Measurements from ENCODE around the gene KCNIP1. TPM values are rescaled to one million over a fixed set of nuclear protein-coding genes. Genes with fewer than 3 reads are reported as not detected.

Gene KCNIP1
- total RNA-seq, 2 experiments from 2014 or later = not detected

DNA sequence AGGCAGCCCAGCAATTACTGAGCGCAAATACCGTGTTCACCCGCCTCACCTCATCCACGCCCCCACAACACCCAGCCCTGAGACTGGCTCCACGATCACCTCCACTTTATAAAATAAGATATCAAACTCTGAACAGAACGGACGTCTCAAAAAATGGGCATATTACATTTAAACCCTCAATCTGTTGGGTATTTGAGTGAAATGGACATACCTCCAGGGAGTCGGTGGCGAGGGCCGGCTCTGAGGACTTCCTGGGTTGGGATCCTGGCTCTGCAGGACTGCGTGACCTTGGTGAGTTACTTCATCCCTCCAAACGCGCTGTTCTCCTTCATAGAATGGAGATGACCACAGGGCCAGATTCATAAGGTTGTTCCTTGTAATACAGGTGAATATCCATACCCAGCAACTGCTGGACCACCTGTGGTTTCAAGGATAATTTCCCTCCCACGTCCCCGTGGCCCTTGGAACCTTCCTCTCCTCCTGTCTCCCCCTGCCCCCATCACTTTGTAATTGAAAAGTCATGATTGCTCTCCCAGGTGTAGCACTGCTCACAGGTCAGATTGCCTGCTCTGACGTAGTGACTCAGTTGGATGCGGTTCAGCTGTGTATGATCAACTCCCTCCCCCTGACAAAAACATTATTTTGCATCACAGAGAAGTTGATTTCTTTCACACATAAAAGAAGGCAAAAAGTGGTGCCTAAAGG, 135.6 kb downstream of the KCNIP1 start:
- CTCF ChIA-PET = interaction anchor here (1.1 to 1.4 kb wide), 2 partner anchors 43 to 204 kb away, joined by 3 to 5 read pairs; no protein-coding TSS in a partner anchor
- POLR2A ChIA-PET = no interaction called here
- H3K36me3 Mint-ChIP-seq (ENCODE audit: low read depth) = no peaks in the 10 kb centered on the region
- no peaks in the 10 kb centered on the region for H3K9me3 Mint-ChIP-seq
- no peak overlapping the region for H3K4me3 Mint-ChIP-seq
- no peak for DNase-seq
- no peak overlapping the region for H3K27ac Mint-ChIP-seq
- H3K27me3 Mint-ChIP-seq = peaks cover 2% of the 10 kb centered on the region
- H3K4me1 Mint-ChIP-seq = no peaks in the 10 kb centered on the region

DNA sequence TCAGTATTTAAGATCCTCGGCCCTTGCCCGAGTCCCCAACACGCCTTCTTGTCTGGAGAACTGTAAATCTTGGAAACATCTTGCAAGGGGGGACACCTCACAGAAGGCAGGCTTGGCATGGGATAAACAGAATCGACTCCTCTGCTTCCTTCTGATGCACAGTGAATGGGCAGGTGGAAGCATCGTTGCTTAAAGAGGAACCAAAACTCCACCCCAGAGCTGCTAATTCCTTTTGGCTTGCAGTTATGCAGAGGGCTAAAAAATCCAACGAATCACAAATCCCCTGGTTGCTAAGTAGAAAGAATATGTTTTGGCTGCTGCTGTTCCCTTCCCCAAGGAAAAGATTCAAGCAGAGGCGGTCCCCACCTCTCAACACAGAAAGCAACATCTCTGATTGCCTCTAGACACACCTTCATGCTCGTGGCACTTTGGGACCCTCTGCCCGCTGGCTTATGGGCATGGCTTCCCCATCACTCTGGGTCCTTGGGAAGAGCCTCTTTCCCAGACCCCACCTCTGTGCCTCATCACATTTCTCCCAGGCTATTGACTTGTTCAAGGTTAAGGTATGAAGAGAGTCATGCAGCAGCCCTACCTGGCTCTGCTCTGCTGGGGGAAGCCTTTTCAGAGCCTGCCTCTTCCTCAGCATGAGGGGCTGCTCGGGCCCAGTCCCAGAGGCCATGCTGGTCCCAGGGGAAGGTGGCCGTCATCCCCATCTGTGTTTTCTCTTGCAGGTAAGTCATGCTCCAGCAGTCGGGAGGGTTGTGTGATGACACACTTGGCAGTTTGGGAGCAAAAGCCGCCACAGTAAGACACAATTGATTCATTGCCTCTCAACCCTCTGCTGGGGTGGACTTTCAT, 137.1 kb downstream of the KCNIP1 start:
- H3K27me3 Mint-ChIP-seq = peaks cover 2% of the 10 kb centered on the region
- no peaks in the 10 kb centered on the region for H3K4me1 Mint-ChIP-seq
- ChIA-PET CTCF (no interaction called here), POLR2A (no interaction called here)
- no peak overlapping the region for H3K4me3 Mint-ChIP-seq
- no peak overlapping the region for H3K27ac Mint-ChIP-seq
- H3K9me3 Mint-ChIP-seq = no peaks in the 10 kb centered on the region
- no peak for DNase-seq
- no peaks in the 10 kb centered on the region for H3K36me3 Mint-ChIP-seq (ENCODE audit: low read depth)

GRCh38 chr5:170641589-170642031, 137.8 kb downstream of the KCNIP1 start:
- H3K9me3 Mint-ChIP-seq = no peaks in the 10 kb centered on the region
- CTCF ChIA-PET = no interaction called here
- H3K27ac Mint-ChIP-seq = no peak overlapping the region

DNA sequence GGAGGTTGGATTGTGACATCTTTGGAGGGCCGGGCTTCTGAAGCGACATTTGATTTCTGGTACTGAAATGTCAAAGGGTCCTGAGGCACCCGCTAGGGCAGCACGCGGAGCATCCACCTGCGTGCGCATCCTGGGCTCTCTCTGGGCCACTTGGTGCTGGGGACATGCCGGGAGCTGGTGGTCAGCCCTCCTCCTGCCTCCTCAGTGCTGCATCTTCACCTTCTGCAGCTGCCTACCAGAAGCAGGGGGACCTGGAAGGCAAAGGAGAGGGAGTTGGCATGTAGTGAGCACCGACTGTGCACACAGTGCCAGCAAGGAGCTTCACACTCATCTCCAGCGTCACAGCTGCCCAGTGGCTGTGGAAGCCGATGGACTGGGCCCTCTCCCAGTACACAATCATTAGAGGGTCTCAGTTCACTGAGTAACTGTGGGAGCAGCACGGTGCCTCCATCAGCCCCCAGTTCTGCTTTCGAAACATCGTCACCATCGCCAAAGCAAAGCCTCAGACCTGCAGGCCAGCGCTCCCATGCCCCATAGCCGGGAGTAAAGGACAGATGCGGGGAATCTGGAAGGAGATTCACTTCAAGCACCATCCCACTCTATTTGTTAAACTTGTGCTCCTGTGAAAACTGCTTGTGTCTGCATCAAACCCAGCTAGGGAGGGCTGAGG, 138.4 kb downstream of the KCNIP1 start:
- H3K9me3 Mint-ChIP-seq = no peaks in the 10 kb centered on the region
- ChIA-PET CTCF (no interaction called here), POLR2A (no interaction called here)
- DNase-seq = no peak
- H3K4me1 Mint-ChIP-seq = no peaks in the 10 kb centered on the region
- peaks cover 12% of the 10 kb centered on the region for H3K27me3 Mint-ChIP-seq
- no peak overlapping the region for H3K27ac Mint-ChIP-seq
- no peaks in the 10 kb centered on the region for H3K36me3 Mint-ChIP-seq (ENCODE audit: low read depth)
- no peak overlapping the region for H3K4me3 Mint-ChIP-seq

More at GRCh38 chr5:170641589-170642031, 137.8 kb downstream of the KCNIP1 start:
- no peaks in the 10 kb centered on the region for H3K4me1 Mint-ChIP-seq
- peaks cover 8% of the 10 kb centered on the region for H3K27me3 Mint-ChIP-seq
- H3K36me3 Mint-ChIP-seq (ENCODE audit: low read depth) = no peaks in the 10 kb centered on the region
- POLR2A ChIA-PET = no interaction called here
- DNase-seq = no peak
- H3K4me3 Mint-ChIP-seq = no peak overlapping the region

GRCh38 chr5:170642776-170643436, 139.1 kb downstream of the KCNIP1 start:
- no peak for DNase-seq
- no peaks in the 10 kb centered on the region for H3K9me3 Mint-ChIP-seq
- no peak overlapping the region for H3K4me3 Mint-ChIP-seq
- POLR2A ChIA-PET = no interaction called here
- H3K36me3 Mint-ChIP-seq (ENCODE audit: low read depth) = no peaks in the 10 kb centered on the region
- peaks cover 18% of the 10 kb centered on the region for H3K27me3 Mint-ChIP-seq
- H3K27ac Mint-ChIP-seq = no peak overlapping the region
- no peaks in the 10 kb centered on the region for H3K4me1 Mint-ChIP-seq
- CTCF ChIA-PET = no interaction called here

- Mint-ChIP-seq H3K4me3 (no peak overlapping the region), H3K4me1 (no peaks in the 10 kb centered on the region), H3K36me3 (ENCODE audit: low read depth) (no peaks in the 10 kb centered on the region), H3K9me3 (no peaks in the 10 kb centered on the region), H3K27ac (no peak overlapping the region), H3K27me3 (peaks cover 23% of the 10 kb centered on the region)
- DNase-seq = no peak
- POLR2A ChIA-PET = no interaction called here
- CTCF ChIA-PET = no interaction called here
Observed at GRCh38 chr5:170643591-170643990, 139.8 kb downstream of the KCNIP1 start.

GRCh38 chr5:170644501-170644900, 140.7 kb downstream of the KCNIP1 start:
- CTCF ChIA-PET = interaction anchor here (0.8 to 1.2 kb wide), 2 partner anchors 16 to 209 kb away, joined by 3 read pairs; no protein-coding TSS in a partner anchor
- H3K4me3 Mint-ChIP-seq = no peak overlapping the region
- H3K27ac Mint-ChIP-seq = no peak overlapping the region
- peaks cover 27% of the 10 kb centered on the region for H3K27me3 Mint-ChIP-seq
- DNase-seq = no peak
- POLR2A ChIA-PET = no interaction called here
- H3K36me3 Mint-ChIP-seq (ENCODE audit: low read depth) = no peaks in the 10 kb centered on the region
- H3K4me1 Mint-ChIP-seq = no peaks in the 10 kb centered on the region
- H3K9me3 Mint-ChIP-seq = no peaks in the 10 kb centered on the region

- DNase-seq = no peak
- CTCF ChIA-PET = interaction anchor here (1.2 kb wide), 1 partner anchor 10 kb away, joined by 3 read pairs; no protein-coding TSS in a partner anchor
- H3K4me3 Mint-ChIP-seq = no peak overlapping the region
- H3K9me3 Mint-ChIP-seq = no peaks in the 10 kb centered on the region
- no peaks in the 10 kb centered on the region for H3K4me1 Mint-ChIP-seq
- POLR2A ChIA-PET = no interaction called here
- H3K27ac Mint-ChIP-seq = no peak overlapping the region
- H3K27me3 Mint-ChIP-seq = peaks cover 33% of the 10 kb centered on the region
- H3K36me3 Mint-ChIP-seq (ENCODE audit: low read depth) = no peaks in the 10 kb centered on the region
Observed at GRCh38 chr5:170648541-170648940, 144.7 kb downstream of the KCNIP1 start.

- Mint-ChIP-seq H3K27me3 (peaks cover 32% of the 10 kb centered on the region), H3K36me3 (ENCODE audit: low read depth) (no peaks in the 10 kb centered on the region), H3K9me3 (no peaks in the 10 kb centered on the region), H3K27ac (no peak overlapping the region), H3K4me1 (no peaks in the 10 kb centered on the region), H3K4me3 (no peak overlapping the region)
- ChIA-PET POLR2A (no interaction called here), CTCF (no interaction called here)
- no peak for DNase-seq
Observed at GRCh38 chr5:170650850-170651249, 147.0 kb downstream of the KCNIP1 start.

- Mint-ChIP-seq H3K4me1 (no peaks in the 10 kb centered on the region), H3K27ac (no peak overlapping the region), H3K4me3 (no peak overlapping the region), H3K9me3 (no peaks in the 10 kb centered on the region), H3K27me3 (peaks cover 24% of the 10 kb centered on the region), H3K36me3 (ENCODE audit: low read depth) (no peaks in the 10 kb centered on the region)
- ChIA-PET POLR2A (no interaction called here), CTCF (no interaction called here)
- DNase-seq = no peak
Observed at GRCh38 chr5:170651604-170652277, 147.9 kb downstream of the KCNIP1 start.

DNA sequence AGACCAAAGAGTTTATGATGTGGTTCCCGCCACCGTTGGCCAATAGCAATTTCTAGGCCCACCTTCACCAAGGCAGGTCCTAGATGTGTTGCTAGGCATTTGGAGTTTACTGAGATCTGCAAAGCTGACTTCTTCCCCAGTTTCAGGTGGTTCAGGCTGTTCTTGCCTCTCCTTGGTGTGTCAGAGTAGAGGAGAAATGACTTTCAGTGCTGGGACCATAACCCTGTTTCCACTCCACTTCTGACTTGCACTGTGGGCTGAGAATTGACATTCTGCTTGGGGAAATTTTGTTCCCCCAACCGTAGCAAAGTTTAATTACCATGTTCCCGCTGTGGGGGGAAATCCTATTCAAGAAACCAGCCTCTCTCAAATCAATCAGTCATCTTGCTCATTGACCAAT, 151.7 kb downstream of the KCNIP1 start:
- Mint-ChIP-seq H3K27ac (no peak overlapping the region), H3K27me3 (peaks cover 13% of the 10 kb centered on the region), H3K4me1 (no peaks in the 10 kb centered on the region), H3K36me3 (ENCODE audit: low read depth) (no peaks in the 10 kb centered on the region), H3K4me3 (no peak overlapping the region), H3K9me3 (no peaks in the 10 kb centered on the region)
- DNase-seq = no peak
- CTCF ChIA-PET = no interaction called here
- POLR2A ChIA-PET = no interaction called here

DNA sequence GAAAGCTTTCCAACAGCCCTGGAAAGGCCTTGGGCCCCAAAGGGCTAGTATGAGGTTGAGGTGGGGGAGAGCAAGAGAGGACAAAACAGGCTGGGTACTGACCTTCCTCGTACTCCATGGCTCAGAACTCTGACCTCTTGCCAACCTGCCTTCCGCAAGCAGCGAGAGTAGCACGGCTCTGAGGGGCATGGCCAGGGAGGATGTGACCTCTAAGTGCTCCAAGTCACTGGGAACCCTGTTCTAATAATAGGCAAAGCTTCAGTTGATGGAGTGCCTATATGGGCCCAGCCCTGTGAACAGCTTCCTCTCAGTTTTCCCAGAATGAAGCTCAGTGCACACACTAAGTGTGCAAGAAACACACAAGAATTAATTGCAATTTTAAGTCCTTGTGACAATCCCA, 152.1 kb downstream of the KCNIP1 start:
- ChIA-PET CTCF (no interaction called here), POLR2A (no interaction called here)
- H3K36me3 Mint-ChIP-seq (ENCODE audit: low read depth) = no peaks in the 10 kb centered on the region
- no peaks in the 10 kb centered on the region for H3K4me1 Mint-ChIP-seq
- no peak overlapping the region for H3K27ac Mint-ChIP-seq
- H3K4me3 Mint-ChIP-seq = no peak overlapping the region
- H3K27me3 Mint-ChIP-seq = peaks cover 10% of the 10 kb centered on the region
- no peaks in the 10 kb centered on the region for H3K9me3 Mint-ChIP-seq
- no peak for DNase-seq

Data from activated CD4-positive, alpha-beta T cell treated with anti-CD3 and anti-CD28 coated beads, Interleukin-2, amount 10 ng/mL, durations not matched to agents 7 days and 5 days (primary cell).